ENCODE results near the gene GOT1.

DNA sequence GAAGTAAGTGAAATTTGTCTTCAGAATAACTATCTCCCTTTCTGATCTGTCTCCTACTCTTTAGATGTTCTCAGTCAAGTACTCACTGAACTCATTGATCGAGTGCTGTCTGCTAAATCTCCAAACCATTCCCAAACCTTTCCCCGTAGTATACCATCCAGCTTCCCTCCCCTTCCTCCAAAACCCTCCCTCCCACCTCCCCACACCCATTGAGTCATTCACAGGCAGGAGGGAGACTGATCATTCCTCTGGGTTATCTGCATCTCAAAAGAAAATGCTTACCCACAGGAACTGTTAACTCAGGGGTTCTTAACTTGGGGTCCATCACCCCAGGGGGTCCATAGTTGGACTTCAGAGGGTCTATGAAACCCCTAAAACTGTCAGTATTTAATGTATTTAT is 37.4 kb downstream of the GOT1 start:
- TF ChIP-seq, protein P1, sequence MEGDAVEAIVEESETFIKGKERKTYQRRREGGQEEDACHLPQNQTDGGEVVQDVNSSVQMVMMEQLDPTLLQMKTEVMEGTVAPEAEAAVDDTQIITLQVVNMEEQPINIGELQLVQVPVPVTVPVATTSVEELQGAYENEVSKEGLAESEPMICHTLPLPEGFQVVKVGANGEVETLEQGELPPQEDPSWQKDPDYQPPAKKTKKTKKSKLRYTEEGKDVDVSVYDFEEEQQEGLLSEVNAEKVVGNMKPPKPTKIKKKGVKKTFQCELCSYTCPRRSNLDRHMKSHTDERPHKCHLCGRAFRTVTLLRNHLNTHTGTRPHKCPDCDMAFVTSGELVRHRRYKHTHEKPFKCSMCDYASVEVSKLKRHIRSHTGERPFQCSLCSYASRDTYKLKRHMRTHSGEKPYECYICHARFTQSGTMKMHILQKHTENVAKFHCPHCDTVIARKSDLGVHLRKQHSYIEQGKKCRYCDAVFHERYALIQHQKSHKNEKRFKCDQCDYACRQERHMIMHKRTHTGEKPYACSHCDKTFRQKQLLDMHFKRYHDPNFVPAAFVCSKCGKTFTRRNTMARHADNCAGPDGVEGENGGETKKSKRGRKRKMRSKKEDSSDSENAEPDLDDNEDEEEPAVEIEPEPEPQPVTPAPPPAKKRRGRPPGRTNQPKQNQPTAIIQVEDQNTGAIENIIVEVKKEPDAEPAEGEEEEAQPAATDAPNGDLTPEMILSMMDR (IDR thresholded peaks at IDR 0.05 in 8 of 11, conservative IDR thresholded peaks at IDR 0.05 in 3 of 11): no peak
- TF ChIP-seq POLR2A (IDR thresholded peaks at IDR 0.05) (no peak), POLR2AphosphoS5 (IDR thresholded peaks at IDR 0.05) (no peak)
